ENCODE results near the gene RANBP3L. TPM values are rescaled to one million over a fixed set of nuclear protein-coding genes. Genes with fewer than 3 reads are reported as not detected.

The RANBP3L gene
- total and polyA plus RNA-seq, 2 of the 4 experiments (the other 2 are of a cell fraction): not detected

- Histone ChIP-seq H3K9me1 (ENCODE audit: insufficient read depth, low read length) (no peaks in the 10 kb centered on the region), H3K56ac (ENCODE audit: extremely low read depth, insufficient read depth, low read length) (no peak overlapping the region), H3K27ac (ENCODE audit: insufficient read depth, low read length) (no peak overlapping the region), H3K18ac (ENCODE audit: low read depth, low read length) (no peak overlapping the region), H3K9ac (ENCODE audit: low read depth, low read length) (no peak overlapping the region), H2BK20ac (ENCODE audit: low read depth, low read length) (no peak overlapping the region), H3K4me3 (ENCODE audit: insufficient read depth, low read depth, low read length) (no peak overlapping the region), H2AK5ac (ENCODE audit: low read depth, low read length) (no peak overlapping the region), H4K8ac (ENCODE audit: low read depth in 2 of 2, low read length in 2 of 2) (no peak overlapping the region), H3K4me2 (ENCODE audit: low read depth, low read length) (no peak overlapping the region), H2BK5ac (ENCODE audit: low read depth, low read length, poor library complexity, severe bottlenecking) (no peak overlapping the region), H3K79me1 (ENCODE audit: low read depth in 1 of 2, low read length in 2 of 2) (no peaks in the 10 kb centered on the region), H2BK15ac (ENCODE audit: low read depth, low read length) (no peak overlapping the region), H3K27me3 (ENCODE audit: control insufficient read depth, insufficient read depth, low read length) (peaks cover 4% of the 10 kb centered on the region; the same call in 1 of the 2 replicates), H4K20me1 (ENCODE audit: insufficient read depth, low read length) (no peaks in the 10 kb centered on the region), H4K5ac (ENCODE audit: low read depth, low read length) (no peak overlapping the region), H3K4ac (ENCODE audit: low read depth, low read length) (no peak overlapping the region), H4K91ac (ENCODE audit: insufficient read depth, low read depth, low read length) (no peak overlapping the region), H3K14ac (replicated peaks; ENCODE audit: low read depth, low read length) (no peak overlapping the region), H3K9me3 (ENCODE audit: control insufficient read depth, insufficient read depth, low read length) (no peaks in the 10 kb centered on the region), H2AFZ (replicated peaks; ENCODE audit: low read length, poor library complexity) (no peak overlapping the region), H2AK9ac (replicated peaks; ENCODE audit: low read depth, low read length, poor library complexity) (no peak overlapping the region), H3K4me1 (ENCODE audit: control insufficient read depth, insufficient read depth, low read length) (no peaks in the 10 kb centered on the region), H3K36me3 (ENCODE audit: control insufficient read depth, insufficient read depth, low read length) (no peaks in the 10 kb centered on the region), H2BK120ac (ENCODE audit: low read depth, low read length) (no peak overlapping the region), H3K23ac (ENCODE audit: low read depth, low read length) (no peak overlapping the region)
- no peak for DNase-seq
- dilution Hi-C loops (cut with HindIII; ENCODE audit: low sequenced_read_pairs, unreplicated experiment): no loop called here
- no peak for ATAC-seq (ENCODE audit: low read depth)
- WGBS, 2 experiments (ENCODE audit: extremely low coverage in 2 of 2, insufficient read length in 1 of 2): no CpG with 5 or more reads among the region's 5 CpGs
- CTCF ChIA-PET: no interaction called here
- TF ChIP-seq, protein P1, sequence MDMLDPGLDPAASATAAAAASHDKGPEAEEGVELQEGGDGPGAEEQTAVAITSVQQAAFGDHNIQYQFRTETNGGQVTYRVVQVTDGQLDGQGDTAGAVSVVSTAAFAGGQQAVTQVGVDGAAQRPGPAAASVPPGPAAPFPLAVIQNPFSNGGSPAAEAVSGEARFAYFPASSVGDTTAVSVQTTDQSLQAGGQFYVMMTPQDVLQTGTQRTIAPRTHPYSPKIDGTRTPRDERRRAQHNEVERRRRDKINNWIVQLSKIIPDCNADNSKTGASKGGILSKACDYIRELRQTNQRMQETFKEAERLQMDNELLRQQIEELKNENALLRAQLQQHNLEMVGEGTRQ (IDR thresholded peaks at IDR 0.05; ENCODE audit: low read depth, low read length): no peak
- no peak for TF ChIP-seq RFX5 (IDR thresholded peaks at IDR 0.05; ENCODE audit: low read depth, low read length)
- no peak for TF ChIP-seq MXI1 (IDR thresholded peaks at IDR 0.05; ENCODE audit: borderline replicate concordance, low read depth, low read length)
- no peak for TF ChIP-seq RAD21 (IDR thresholded peaks at IDR 0.05; ENCODE audit: low read length)
- no peak for TF ChIP-seq MAZ (IDR thresholded peaks at IDR 0.05; ENCODE audit: borderline replicate concordance, low read depth, low read length)
- TF ChIP-seq FOS (IDR thresholded peaks at IDR 0.05; ENCODE audit: low read depth, low read length): no peak
- no peak for TF ChIP-seq CHD1 (IDR thresholded peaks at IDR 0.05; ENCODE audit: low read depth, low read length)
- no peak for TF ChIP-seq BHLHE40 (IDR thresholded peaks at IDR 0.05; ENCODE audit: low read depth, low read length)
- TF ChIP-seq CEBPB (IDR thresholded peaks at IDR 0.05; ENCODE audit: low read depth, low read length): no peak
- intact Hi-C loops (cut with micrococcal nuclease): no loop called here
- no TSS peak for BruUV-seq (replicated peaks)
- POLR2A ChIA-PET (ENCODE audit: unreplicated experiment): no interaction called here
- in situ Hi-C loops (cut with MboI; ENCODE audit: low sequenced_read_pairs): no loop called here
Observed at GRCh38 chr5:36277521-36278176, 24.1 kb downstream of the RANBP3L start.

All from IMR-90 (cell line).